Activated naive CD4-positive, alpha-beta T cell treated with anti-CD3 and anti-CD28 coated beads for 36 hours (primary cell): Measurements from ENCODE around the gene METTL21C. TPM values are rescaled to one million over a fixed set of nuclear protein-coding genes. Genes with fewer than 3 reads are reported as not detected.

ENCODE experiments used
- CTCF ChIA-PET: fragments of 350-600 bp; sonication (Branson Sonifier 250); formaldehyde crosslinking; loops from one replicate; lab custom pipeline; 2021; ENCODE audit warnings: antibody characterized with exemption; lab: Charles Lee
- DNase-seq: peaks from one replicate; pipeline ENCODE4 v3.0.0-alpha.2; 2020
- H3K27ac Mint-ChIP-seq: one replicate; pipeline ENCODE4 v1.8.0; 2021; ENCODE audit warnings: mild to moderate bottlenecking, mixed read lengths
- H3K27me3 Mint-ChIP-seq: one replicate; pipeline ENCODE4 v1.8.0; 2021; ENCODE audit warnings: low read depth, mixed read lengths
- H3K36me3 Mint-ChIP-seq: one replicate; pipeline ENCODE4 v1.8.0; 2021; ENCODE audit warnings: low read depth, mixed read lengths
- H3K4me1 Mint-ChIP-seq: one replicate; pipeline ENCODE4 v1.8.0; 2021; ENCODE audit warnings: low read depth, mixed read lengths
- H3K4me3 Mint-ChIP-seq: one replicate; pipeline ENCODE4 v1.8.0; 2021; ENCODE audit warnings: mild to moderate bottlenecking, moderate library complexity, mixed read lengths
- H3K9me3 Mint-ChIP-seq: one replicate; pipeline ENCODE4 v1.8.0; 2021; ENCODE audit warnings: mixed read lengths
- intact Hi-C: fragments of 100-400 bp; cut with micrococcal nuclease; formaldehyde crosslinking; loops from one replicate; pipeline ENCODE4 v1.15.1; 2023
- total RNA-seq, 2 experiments: library from RNA; stranded (reverse); gene quantifications; one replicate each; pipeline ENCODE4 v1.2.3, GENCODE V29; 2021

METTL21C gene
- total RNA-seq, 2 experiments from 2014 or later = not detected

- H3K27me3 Mint-ChIP-seq = peaks cover 16% of the 10 kb centered on the region
- no peaks in the 10 kb centered on the region for H3K4me1 Mint-ChIP-seq
- DNase-seq = no peak
- H3K9me3 Mint-ChIP-seq = peaks cover 4% of the 10 kb centered on the region
- no peak overlapping the region for H3K4me3 Mint-ChIP-seq
- no peaks in the 10 kb centered on the region for H3K36me3 Mint-ChIP-seq
- no peak overlapping the region for H3K27ac Mint-ChIP-seq
- intact Hi-C loops = no loop called here
- CTCF ChIA-PET = no interaction called here
These were observed 1.1 kb downstream of the METTL21C start for GRCh38 chr13:102693776-102694175.

- Mint-ChIP-seq H3K27me3 (peaks cover 16% of the 10 kb centered on the region), H3K4me1 (no peaks in the 10 kb centered on the region), H3K36me3 (no peaks in the 10 kb centered on the region), H3K9me3 (peaks cover under 1% of the 10 kb centered on the region), H3K4me3 (no peak overlapping the region), H3K27ac (no peak overlapping the region)
- CTCF ChIA-PET = no interaction called here
- no peak for DNase-seq
- intact Hi-C loops = no loop called here
These were observed 1.6 kb downstream of the METTL21C start for GRCh38 chr13:102693250-102693649.

GRCh38 chr13:102692491-102692826 lies 2.4 kb downstream of the METTL21C start:
- Mint-ChIP-seq H3K27ac (no peak overlapping the region), H3K36me3 (no peaks in the 10 kb centered on the region), H3K4me1 (peaks cover under 1% of the 10 kb centered on the region), H3K9me3 (no peaks in the 10 kb centered on the region), H3K27me3 (peaks cover 16% of the 10 kb centered on the region), H3K4me3 (no peak overlapping the region)
- intact Hi-C loops = no loop called here
- no peak for DNase-seq
- CTCF ChIA-PET = interaction anchor here (0.6 kb wide), 1 partner anchor 1213 kb away, joined by 5 read pairs; no protein-coding TSS in a partner anchor

GRCh38 chr13:102690883-102691282 lies 4.0 kb downstream of the METTL21C start:
- no peaks in the 10 kb centered on the region for H3K9me3 Mint-ChIP-seq
- H3K27ac Mint-ChIP-seq = no peak overlapping the region
- peaks cover 10% of the 10 kb centered on the region for H3K4me1 Mint-ChIP-seq
- no peaks in the 10 kb centered on the region for H3K36me3 Mint-ChIP-seq
- peaks cover 14% of the 10 kb centered on the region for H3K27me3 Mint-ChIP-seq
- no peak overlapping the region for H3K4me3 Mint-ChIP-seq
- intact Hi-C loops = no loop called here
- no peak for DNase-seq
- CTCF ChIA-PET = interaction anchor here (1.0 to 1.1 kb wide), 2 partner anchors 135 to 180 kb away, joined by 3 to 4 read pairs; no protein-coding TSS in a partner anchor

GRCh38 chr13:102688306-102688973 lies 6.4 kb downstream of the METTL21C start:
- intact Hi-C loops = no loop called here
- Mint-ChIP-seq H3K27ac (no peak overlapping the region), H3K36me3 (no peaks in the 10 kb centered on the region), H3K27me3 (peaks cover 2% of the 10 kb centered on the region), H3K9me3 (no peaks in the 10 kb centered on the region), H3K4me3 (no peak overlapping the region), H3K4me1 (peaks cover 10% of the 10 kb centered on the region)
- no peak for DNase-seq
- CTCF ChIA-PET = no interaction called here

- Mint-ChIP-seq H3K27ac (no peak overlapping the region), H3K27me3 (no peaks in the 10 kb centered on the region), H3K4me1 (peaks cover 14% of the 10 kb centered on the region), H3K9me3 (no peaks in the 10 kb centered on the region), H3K4me3 (no peak overlapping the region), H3K36me3 (no peaks in the 10 kb centered on the region)
- intact Hi-C loops = no loop called here
- no peak for DNase-seq
- CTCF ChIA-PET = no interaction called here
These were observed 7.3 kb downstream of the METTL21C start for GRCh38 chr13:102687520-102687919.

GRCh38 chr13:102686024-102686423 lies 8.8 kb downstream of the METTL21C start:
- CTCF ChIA-PET = interaction anchor here (0.5 kb wide), 1 partner anchor 31 kb away, joined by 3 read pairs; no protein-coding TSS in a partner anchor
- H3K4me1 Mint-ChIP-seq = peaks cover 21% of the 10 kb centered on the region
- no peak overlapping the region for H3K4me3 Mint-ChIP-seq
- peaks cover 2% of the 10 kb centered on the region for H3K9me3 Mint-ChIP-seq
- no peaks in the 10 kb centered on the region for H3K27me3 Mint-ChIP-seq
- intact Hi-C loops = no loop called here
- DNase-seq = peak; percentile 9
- no peaks in the 10 kb centered on the region for H3K36me3 Mint-ChIP-seq
- no peak overlapping the region for H3K27ac Mint-ChIP-seq

GRCh38 chr13:102683637-102684036 lies 11.2 kb downstream of the METTL21C start:
- Mint-ChIP-seq H3K4me3 (no peak overlapping the region), H3K27ac (no peak overlapping the region), H3K4me1 (peaks cover 33% of the 10 kb centered on the region), H3K9me3 (peaks cover 2% of the 10 kb centered on the region), H3K27me3 (no peaks in the 10 kb centered on the region), H3K36me3 (peaks cover 11% of the 10 kb centered on the region)
- intact Hi-C loops = loop anchor here (5.0 kb wide), 1 partner anchor 164 kb away; the partner anchor contains the start of gene ERCC5
- no peak for DNase-seq
- CTCF ChIA-PET = interaction anchor here (0.9 kb wide), 2 partner anchors 15 to 127 kb away, joined by 3 to 4 read pairs; no protein-coding TSS in a partner anchor

- CTCF ChIA-PET = interaction anchor here (0.9 kb wide), 1 partner anchor 126 kb away, joined by 4 read pairs; no protein-coding TSS in a partner anchor
- intact Hi-C loops = loop anchor here (5.0 kb wide), 1 partner anchor 165 kb away; the partner anchor contains the start of gene ERCC5
These were observed 12.1 kb downstream of the METTL21C start for GRCh38 chr13:102682727-102683126.

GRCh38 chr13:102682211-102682610 lies 12.6 kb downstream of the METTL21C start:
- H3K27ac Mint-ChIP-seq = no peak overlapping the region
- no peaks in the 10 kb centered on the region for H3K27me3 Mint-ChIP-seq
- no peak for DNase-seq
- intact Hi-C loops = loop anchor here (5.0 kb wide), 1 partner anchor 165 kb away; the partner anchor contains the start of gene ERCC5
- H3K9me3 Mint-ChIP-seq = peaks cover 2% of the 10 kb centered on the region
- peaks cover 18% of the 10 kb centered on the region for H3K36me3 Mint-ChIP-seq
- CTCF ChIA-PET = no interaction called here
- H3K4me1 Mint-ChIP-seq = peaks cover 31% of the 10 kb centered on the region
- no peak overlapping the region for H3K4me3 Mint-ChIP-seq

More at GRCh38 chr13:102682727-102683126, 12.1 kb downstream of the METTL21C start:
- Mint-ChIP-seq H3K4me3 (no peak overlapping the region), H3K27ac (no peak overlapping the region), H3K36me3 (peaks cover 13% of the 10 kb centered on the region), H3K27me3 (no peaks in the 10 kb centered on the region), H3K9me3 (peaks cover 2% of the 10 kb centered on the region), H3K4me1 (peaks cover 33% of the 10 kb centered on the region)
- DNase-seq = no peak

GRCh38 chr13:102680842-102681740 lies 13.8 kb downstream of the METTL21C start:
- peak; percentile 12 for DNase-seq
- Mint-ChIP-seq H3K4me1 (peaks cover 25% of the 10 kb centered on the region), H3K27ac (peak overlapping the region; percentile 47), H3K27me3 (no peaks in the 10 kb centered on the region), H3K4me3 (no peak overlapping the region), H3K9me3 (peaks cover 2% of the 10 kb centered on the region), H3K36me3 (peaks cover 23% of the 10 kb centered on the region)
- CTCF ChIA-PET = interaction anchor here (0.6 kb wide), 1 partner anchor 165 kb away, joined by 3 read pairs; no protein-coding TSS in a partner anchor
- intact Hi-C loops = loop anchor here (2.0 to 5.0 kb wide), 3 partner anchors 84 to 166 kb away; partner anchors contain the start of genes BIVM, ERCC5, POGLUT2 and TPP2
